HEK293T (cell line): ENCODE results near the gene FAM117A.

Experiments
- ARNT ChIP-seq: fragments of 450-650 bp; IDR thresholded peaks from 2 replicates; pipeline ENCODE4 v1.6.1; 2017; ENCODE audit warnings: mild to moderate bottlenecking
- FOXA1 ChIP-seq: fragments of 450-650 bp; IDR thresholded peaks from 2 replicates; pipeline ENCODE4 v1.6.1; 2016; ENCODE audit warnings: mild to moderate bottlenecking
- FOXM1 ChIP-seq: fragments of 450-650 bp; IDR thresholded peaks from 2 replicates; pipeline ENCODE4 v1.6.1; 2017; ENCODE audit warnings: mild to moderate bottlenecking, borderline replicate concordance
- SP1 ChIP-seq: fragments of 450-650 bp; IDR thresholded peaks from 2 replicates; pipeline ENCODE4 v1.6.1; 2017
- SUZ12 ChIP-seq: fragments of 450-650 bp; IDR thresholded peaks from 2 replicates; pipeline ENCODE4 v1.6.1; 2016; ENCODE audit warnings: mild to moderate bottlenecking

DNA sequence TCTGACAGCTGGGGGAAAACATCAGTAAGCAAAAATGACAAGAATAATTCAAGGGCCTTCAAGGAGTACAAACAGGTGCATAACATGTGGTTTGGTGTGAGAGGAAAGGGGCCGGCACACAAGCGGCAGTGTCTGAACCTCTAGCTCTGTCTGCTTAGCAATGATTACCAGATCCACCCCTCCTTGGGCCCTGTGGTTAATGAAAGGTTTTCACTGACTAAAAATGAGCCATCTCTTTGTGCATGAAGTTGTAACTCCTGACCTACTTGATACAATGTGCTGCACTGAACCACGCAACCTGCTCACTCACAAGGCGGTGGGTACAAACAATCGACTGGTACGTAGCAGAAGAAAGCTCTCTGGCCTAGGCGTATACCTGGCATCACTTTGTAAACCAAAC lies 15.1 kb downstream of the FAM117A start:
- TF ChIP-seq FOXM1 (no peak), ARNT (no peak), SP1 (no peak), SUZ12 (no peak), FOXA1 (no peak)
